Left renal pelvis (tissue), 4 donors: ENCODE measurements around the gene IL17A. TPM values are rescaled to one million over a fixed set of nuclear protein-coding genes. Genes with fewer than 3 reads are reported as not detected.

Experiments used
- DNase-seq, 4 donors: peaks; one replicate each; pipeline ENCODE4 v3.0.0-alpha.2; 2013; ENCODE audit warnings: low read depth in 4 of 4, low spot score in 3 of 4
- polyA plus RNA-seq, 4 donors: library from polyadenylated mRNA; unstranded; fragments of 120-200 nt; gene quantifications; one replicate each; pipeline ENCODE4 v1.2.1, GENCODE V29; 2013; ENCODE audit not compliant: insufficient read length in 4 of 4

Gene IL17A
- polyA plus RNA-seq: not detected

GRCh38 chr6:52186075-52186474 is at the start of gene IL17A:
Gene IL17A (plus strand): TSS chr6:52186375. CDS start chr6:52186432, 57 bp downstream.
- no peak for DNase-seq

GRCh38 chr6:52136934-52137467 is 49.2 kb upstream of the IL17A start:
- no peak for DNase-seq

- no peak for DNase-seq
Measured at GRCh38 chr6:52138284-52138683, 47.9 kb upstream of the IL17A start.

GRCh38 chr6:52139985-52140680 is 46.0 kb upstream of the IL17A start:
- DNase-seq: no peak

GRCh38 chr6:52141596-52141995 is 44.6 kb upstream of the IL17A start:
- no peak for DNase-seq

- DNase-seq: no peak
Measured at GRCh38 chr6:52142556-52142955, 43.6 kb upstream of the IL17A start.

GRCh38 chr6:52143551-52143950 is 42.6 kb upstream of the IL17A start:
- no peak for DNase-seq

- no peak for DNase-seq
Measured at GRCh38 chr6:52144196-52145076, 41.7 kb upstream of the IL17A start.

- DNase-seq: no peak
Measured at GRCh38 chr6:52146851-52147445, 39.2 kb upstream of the IL17A start.

GRCh38 chr6:52149076-52149475 is 37.1 kb upstream of the IL17A start:
- DNase-seq: no peak

GRCh38 chr6:52149949-52150348 is 36.2 kb upstream of the IL17A start:
- no peak for DNase-seq

- no peak for DNase-seq
Measured at GRCh38 chr6:52152070-52152423, 34.1 kb upstream of the IL17A start.

GRCh38 chr6:52152711-52153160 is 33.4 kb upstream of the IL17A start:
- DNase-seq: no peak

GRCh38 chr6:52154381-52154780 is 31.8 kb upstream of the IL17A start:
- no peak for DNase-seq

GRCh38 chr6:52155791-52156576 is 30.2 kb upstream of the IL17A start:
- DNase-seq: no peak

GRCh38 chr6:52157301-52157941 is 28.8 kb upstream of the IL17A start:
- DNase-seq: no peak

GRCh38 chr6:52160472-52161104 is 25.6 kb upstream of the IL17A start:
- DNase-seq: no peak

GRCh38 chr6:52161689-52162438 is 24.3 kb upstream of the IL17A start:
- no peak for DNase-seq
